ENCODE measurements around the gene ADAM12.

ADAM12 gene

DNA sequence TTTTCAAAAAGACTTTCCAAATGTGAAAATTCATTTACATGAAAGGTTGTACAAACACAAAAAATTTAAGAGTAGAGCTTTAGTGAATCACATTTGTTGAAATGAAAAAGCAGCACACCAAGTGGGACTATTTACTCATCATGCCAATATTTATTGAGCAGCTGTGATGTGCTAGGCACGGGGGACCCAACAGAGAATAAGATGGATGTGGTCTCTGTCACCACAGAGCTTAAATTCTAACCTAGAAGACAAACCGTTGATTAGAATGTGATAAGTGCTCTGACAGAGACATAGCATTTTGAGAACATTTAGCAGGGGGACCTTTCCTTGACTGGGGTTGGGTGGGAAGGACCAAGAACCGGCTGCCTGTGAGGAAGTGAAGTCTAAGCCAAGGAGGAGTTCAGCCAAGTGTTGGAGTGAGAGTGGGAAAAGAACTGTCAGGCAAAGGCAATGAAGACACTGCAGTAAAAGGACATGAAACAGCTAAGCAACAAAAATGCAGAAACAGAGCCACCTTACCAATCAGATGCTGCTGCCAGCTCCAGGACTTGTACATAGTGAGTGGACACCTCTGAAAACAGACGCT is 19.1 kb downstream of the ADAM12 start:
- TF ChIP-seq, protein P1, sequence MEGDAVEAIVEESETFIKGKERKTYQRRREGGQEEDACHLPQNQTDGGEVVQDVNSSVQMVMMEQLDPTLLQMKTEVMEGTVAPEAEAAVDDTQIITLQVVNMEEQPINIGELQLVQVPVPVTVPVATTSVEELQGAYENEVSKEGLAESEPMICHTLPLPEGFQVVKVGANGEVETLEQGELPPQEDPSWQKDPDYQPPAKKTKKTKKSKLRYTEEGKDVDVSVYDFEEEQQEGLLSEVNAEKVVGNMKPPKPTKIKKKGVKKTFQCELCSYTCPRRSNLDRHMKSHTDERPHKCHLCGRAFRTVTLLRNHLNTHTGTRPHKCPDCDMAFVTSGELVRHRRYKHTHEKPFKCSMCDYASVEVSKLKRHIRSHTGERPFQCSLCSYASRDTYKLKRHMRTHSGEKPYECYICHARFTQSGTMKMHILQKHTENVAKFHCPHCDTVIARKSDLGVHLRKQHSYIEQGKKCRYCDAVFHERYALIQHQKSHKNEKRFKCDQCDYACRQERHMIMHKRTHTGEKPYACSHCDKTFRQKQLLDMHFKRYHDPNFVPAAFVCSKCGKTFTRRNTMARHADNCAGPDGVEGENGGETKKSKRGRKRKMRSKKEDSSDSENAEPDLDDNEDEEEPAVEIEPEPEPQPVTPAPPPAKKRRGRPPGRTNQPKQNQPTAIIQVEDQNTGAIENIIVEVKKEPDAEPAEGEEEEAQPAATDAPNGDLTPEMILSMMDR (conservative IDR thresholded peaks at IDR 0.05; ENCODE audit: control insufficient read depth, insufficient read depth, low read depth, low read length) = no peak
- DNase-seq (ENCODE audit: low read depth) = no peak
- no peak overlapping the region for H3K4me3 ChIP-seq (ENCODE audit: control insufficient read depth, low read depth, low read length)

DNA sequence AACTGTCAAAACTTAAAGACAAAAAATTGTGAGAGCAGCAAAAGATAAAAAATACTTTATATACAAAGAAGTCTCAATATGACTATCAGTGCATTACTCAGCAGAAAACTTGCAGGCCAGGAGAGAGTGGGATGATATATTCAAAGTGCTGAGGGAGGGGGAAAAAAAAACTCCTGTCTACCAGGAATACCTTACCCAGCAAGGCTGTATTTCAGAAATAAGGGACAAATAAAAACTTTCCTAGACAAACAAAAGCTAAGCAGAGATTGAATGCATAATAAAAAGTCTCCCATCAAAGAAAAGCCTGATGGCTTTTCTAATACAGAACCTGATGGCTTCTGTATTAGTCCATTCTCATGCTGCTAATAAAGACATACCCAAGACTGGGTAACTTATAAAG is 31.1 kb downstream of the ADAM12 start:
- TF ChIP-seq, protein P1 (conservative IDR thresholded peaks at IDR 0.05; ENCODE audit: control insufficient read depth, insufficient read depth, low read depth, low read length) = no peak
- DNase-seq (ENCODE audit: low read depth) = no peak

DNA sequence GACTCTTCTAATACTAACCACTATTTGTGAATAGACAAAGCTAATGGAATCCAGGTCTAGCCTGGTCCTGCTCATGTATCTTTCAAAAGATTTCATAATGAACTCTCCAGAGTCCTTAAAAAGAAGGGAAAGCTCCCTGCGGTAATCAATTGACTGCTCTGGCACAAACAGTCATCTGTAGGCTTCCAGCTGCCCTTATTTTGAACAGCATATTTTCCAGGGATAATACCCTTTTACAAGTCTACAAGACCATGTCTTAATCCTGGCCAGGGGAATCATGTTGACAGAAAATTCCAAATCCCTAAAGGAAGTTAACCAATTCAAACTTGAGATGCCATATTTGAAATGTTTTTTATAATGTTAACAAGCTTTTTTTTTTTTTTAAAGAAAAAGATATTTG is 34.6 kb downstream of the ADAM12 start:
- no peak for DNase-seq (ENCODE audit: low read depth)
- H3K4me3 ChIP-seq (ENCODE audit: control insufficient read depth, low read depth, low read length) = no peak overlapping the region
- TF ChIP-seq, protein P1 (conservative IDR thresholded peaks at IDR 0.05; ENCODE audit: control insufficient read depth, insufficient read depth, low read depth, low read length) = no peak

More for the DNA sequence above, 31.1 kb downstream of the ADAM12 start:
- H3K4me3 ChIP-seq (ENCODE audit: control insufficient read depth, low read depth, low read length) = no peak overlapping the region

DNA sequence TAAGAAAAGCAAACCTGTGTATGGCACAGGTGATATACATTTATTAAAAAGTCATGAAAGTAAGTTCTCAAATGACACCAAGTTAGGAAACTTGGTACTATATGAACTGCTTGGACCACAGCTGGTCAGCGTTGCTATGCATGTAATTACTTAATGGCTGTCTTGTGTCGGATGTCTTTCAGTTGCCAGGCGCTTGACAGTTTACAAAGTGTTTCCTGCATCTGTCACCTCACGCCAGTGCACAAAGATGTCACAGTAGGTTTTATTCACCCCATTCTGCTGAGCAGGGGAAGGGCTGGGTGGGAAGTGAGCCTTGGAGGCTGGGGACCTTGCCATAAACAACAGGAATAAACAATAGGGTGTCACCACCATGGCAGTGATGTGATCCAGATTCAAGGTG is 35.8 kb downstream of the ADAM12 start:
- TF ChIP-seq, protein P1 (conservative IDR thresholded peaks at IDR 0.05; ENCODE audit: control insufficient read depth, insufficient read depth, low read depth, low read length) = no peak
- H3K4me3 ChIP-seq (ENCODE audit: control insufficient read depth, low read depth, low read length) = no peak overlapping the region
- no peak for DNase-seq (ENCODE audit: low read depth)

DNA sequence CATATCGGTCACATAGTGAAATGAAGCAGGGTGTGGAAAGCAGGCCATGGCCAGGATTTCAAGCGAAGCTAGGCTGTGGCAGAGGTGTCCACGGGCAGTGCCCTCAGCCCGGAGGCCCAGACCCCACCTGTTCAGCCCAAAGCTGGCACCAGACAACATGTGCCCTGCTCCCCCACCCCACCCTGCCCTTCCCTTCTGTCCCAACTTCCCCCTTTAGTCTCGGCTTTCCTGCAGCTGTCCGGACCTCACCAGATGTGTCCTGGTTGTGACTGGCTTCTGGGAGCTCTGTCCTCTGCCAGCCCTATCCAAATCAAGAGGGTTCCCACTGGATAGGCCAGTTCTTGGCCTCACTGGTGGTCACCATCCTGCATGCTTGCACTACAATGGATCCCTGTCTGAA is 37.3 kb downstream of the ADAM12 start:
- no peak overlapping the region for H3K4me3 ChIP-seq (ENCODE audit: control insufficient read depth, low read depth, low read length)
- TF ChIP-seq, protein P1 (conservative IDR thresholded peaks at IDR 0.05; ENCODE audit: control insufficient read depth, insufficient read depth, low read depth, low read length) = no peak
- no peak for DNase-seq (ENCODE audit: low read depth)

DNA sequence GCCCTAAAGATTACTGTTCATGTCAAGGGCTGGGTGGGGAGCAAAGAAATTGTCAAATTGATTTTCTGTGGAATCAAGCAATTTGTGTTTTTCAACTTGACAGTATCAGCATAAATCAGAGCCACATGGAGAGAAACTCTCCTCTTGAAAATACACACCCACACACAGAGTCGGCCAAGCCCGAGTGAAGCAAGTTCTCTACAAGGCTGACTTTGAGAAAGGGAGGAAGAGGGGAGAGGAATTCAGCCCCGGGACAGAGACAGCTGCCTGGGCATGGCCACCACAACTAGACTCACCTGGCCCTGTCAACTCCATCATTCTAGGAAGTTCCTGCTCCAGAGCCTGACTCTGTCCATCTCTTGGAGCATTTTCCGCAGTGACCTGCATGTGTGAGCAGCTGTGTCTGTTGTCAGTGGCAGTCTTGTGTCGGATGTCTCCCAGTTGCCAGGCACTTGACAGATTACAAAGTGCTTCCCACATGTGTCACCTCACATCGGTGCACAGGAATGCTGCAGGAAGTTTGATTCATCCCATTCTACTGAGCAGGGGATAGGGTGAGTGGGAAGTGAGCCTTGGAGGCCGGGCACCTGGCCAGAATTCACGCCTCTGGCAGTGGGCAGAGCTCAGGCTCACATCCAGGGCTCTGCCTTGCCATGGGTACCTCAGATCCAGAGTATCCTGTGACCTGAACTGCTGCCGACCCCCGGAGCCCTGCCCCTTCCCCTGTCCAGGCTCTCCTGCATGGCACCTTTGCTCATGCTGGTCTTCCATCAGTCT is 37.9 kb downstream of the ADAM12 start:
- no peak overlapping the region for H3K4me3 ChIP-seq (ENCODE audit: control insufficient read depth, low read depth, low read length)
- DNase-seq (ENCODE audit: low read depth) = peak; percentile 92
- TF ChIP-seq, protein P1 (conservative IDR thresholded peaks at IDR 0.05; ENCODE audit: control insufficient read depth, insufficient read depth, low read depth, low read length) = no peak

Measured in fibroblast of mammary gland (primary cell).